Liver (tissue), 9 donors: Measurements from ENCODE around the gene ARHGAP10. TPM values are rescaled to one million over a fixed set of nuclear protein-coding genes. Genes with fewer than 3 reads are reported as not detected.
A peak's percentile ranks its signal among the peaks of the same experiment; 100 is the strongest.

ENCODE experiments used
- DNase-seq: peaks from one replicate; pipeline ENCODE4 v3.0.0-alpha.2; 2017; ENCODE audit warnings: low spot score
- H3K27ac ChIP-seq, 2 donors: one replicate each; pipeline ENCODE4 v1.7.0; 2013; ENCODE audit warnings: inconsistent platforms in 2 of 2, low read length in 2 of 2, control low read depth in 1 of 2, low read depth in 1 of 2, mild to moderate bottlenecking in 1 of 2
- H3K27me3 ChIP-seq, 4 donors: one replicate each; pipeline versions ENCODE4 v1.6.1 to v1.7.0; 2013; ENCODE audit warnings: low read length in 3 of 4, inconsistent platforms in 1 of 4, mild to moderate bottlenecking in 1 of 4, moderate library complexity in 1 of 4; ENCODE audit not compliant: control insufficient read depth in 4 of 4, insufficient read depth in 4 of 4
- H3K36me3 ChIP-seq, 4 donors: one replicate each; pipeline versions ENCODE4 v1.6.1 to v1.7.0; 2013; ENCODE audit warnings: low read length in 3 of 4, mild to moderate bottlenecking in 3 of 4, low read depth in 1 of 4, moderate library complexity in 1 of 4; ENCODE audit not compliant: control insufficient read depth in 4 of 4, insufficient read depth in 3 of 4
- H3K4me1 ChIP-seq, 4 donors: one replicate each; pipeline versions ENCODE4 v1.6.1 to v1.7.0; 2013; ENCODE audit warnings: low read length in 3 of 4, mild to moderate bottlenecking in 3 of 4, moderate library complexity in 1 of 4; ENCODE audit not compliant: control insufficient read depth in 4 of 4, insufficient read depth in 4 of 4
- H3K4me3 ChIP-seq, 3 donors: one replicate each; pipeline versions ENCODE4 v1.6.1 to v1.7.0; 2013; ENCODE audit warnings: low read length in 3 of 3, control low read depth in 1 of 3, low read depth in 1 of 3, mild to moderate bottlenecking in 1 of 3
- H3K9ac ChIP-seq, 2 donors: one replicate each; pipeline ENCODE4 v1.7.0; 2013; ENCODE audit warnings: low read length in 2 of 2, mild to moderate bottlenecking in 2 of 2, moderate library complexity in 2 of 2, control low read depth in 1 of 2, low read depth in 1 of 2
- H3K9me3 ChIP-seq, 4 donors: one replicate each; pipeline versions ENCODE4 v1.6.1 to v1.7.0; 2013; ENCODE audit warnings: low read length in 3 of 4; ENCODE audit not compliant: control insufficient read depth in 4 of 4
- CTCF ChIP-seq: fragments of 150-350 bp; IDR thresholded peaks from 2 replicates; pipeline ENCODE4 v1.5.1; 2017; ENCODE audit warnings: improper control_type of control experiment, low read depth, low read length; ENCODE audit not compliant: missing input control
- EGR1 ChIP-seq, 2 donors: IDR thresholded peaks; 2 replicates each; pipeline ENCODE4 v1.6.1; 2016 to 2018; ENCODE audit warnings: antibody characterized with exemption in 2 of 2, low read depth in 2 of 2
- FOXA1 ChIP-seq: IDR thresholded peaks from 2 replicates; pipeline ENCODE4 v1.6.1; 2016; ENCODE audit warnings: antibody characterized with exemption
- FOXA2 ChIP-seq: IDR thresholded peaks from 2 replicates; pipeline ENCODE4 v1.6.1; 2016; ENCODE audit warnings: antibody characterized with exemption
- GABPA ChIP-seq, 2 donors: IDR thresholded peaks in 1 of 2; conservative IDR thresholded peaks in 1 of 2; 2 replicates each; pipeline ENCODE4 v1.6.1; 2016; ENCODE audit warnings: antibody characterized with exemption in 2 of 2, mild to moderate bottlenecking in 1 of 2, moderate library complexity in 1 of 2
- HNF4A ChIP-seq, 2 donors: conservative IDR thresholded peaks; 2 replicates each; pipeline ENCODE4 v1.6.1; 2016; ENCODE audit warnings: antibody characterized with exemption in 2 of 2, mild to moderate bottlenecking in 2 of 2
- HNF4G ChIP-seq: IDR thresholded peaks from 2 replicates; pipeline ENCODE4 v1.6.1; 2016; ENCODE audit warnings: antibody characterized with exemption
- JUND ChIP-seq, 2 donors: IDR thresholded peaks; 2 replicates each; pipeline ENCODE4 v1.6.1; 2016; ENCODE audit warnings: antibody characterized with exemption in 2 of 2
- NR2F2 ChIP-seq: IDR thresholded peaks from 2 replicates; pipeline ENCODE4 v1.6.1; 2016; ENCODE audit warnings: antibody characterized with exemption
- RAD21 ChIP-seq, 2 donors: IDR thresholded peaks; 2 replicates each; pipeline ENCODE4 v1.6.1; 2016; ENCODE audit warnings: antibody characterized with exemption in 2 of 2, mild to moderate bottlenecking in 2 of 2
- RXRA ChIP-seq, 2 donors: IDR thresholded peaks; 2 replicates each; pipeline ENCODE4 v1.6.1; 2017 to 2018; ENCODE audit warnings: antibody characterized with exemption in 2 of 2, mild to moderate bottlenecking in 1 of 2
- SP1 ChIP-seq: IDR thresholded peaks from 2 replicates; pipeline ENCODE4 v1.6.1; 2018; ENCODE audit warnings: antibody characterized with exemption, mild to moderate bottlenecking
- TAF1 ChIP-seq: conservative IDR thresholded peaks from 2 replicates; pipeline ENCODE4 v1.6.1; 2016; ENCODE audit warnings: antibody characterized with exemption, mild to moderate bottlenecking
- YY1 ChIP-seq: IDR thresholded peaks from 2 replicates; pipeline ENCODE4 v1.6.1; 2016; ENCODE audit warnings: antibody characterized with exemption, mild to moderate bottlenecking
- WGBS: extraction: QIAGEN DNeasy Blood & Tissue Kit; methylation state at CpG from one replicate; pipeline ENCODE4 v1.1.7; 2013; 5-methylcytosine and 5-hydroxymethylcytosine counted together
- polyA plus RNA-seq, 2 donors: library from polyadenylated mRNA; stranded (reverse) in 1 of 2; unstranded in 1 of 2; fragments of 200-250 nt in 1 of 2; fragments of >200 nt in 1 of 2; fragmentation: Nextera tagmentation in 1 of 2; extraction: Ambion mirVana in 1 of 2; gene quantifications; one replicate each; pipeline versions ENCODE4 v1.2.1 to v1.2.3, GENCODE V29; 2013 to 2015
- total RNA-seq, 2 donors: library from RNA; depleted of rRNA; stranded (reverse); fragments of >200 nt; gene quantifications; one replicate each; pipeline ENCODE4 v1.2.3, GENCODE V29; 2014
- TF ChIP-seq, protein P1 (sequence below): IDR thresholded peaks from 2 replicates; pipeline ENCODE4 v1.6.1; 2016; ENCODE audit warnings: antibody characterized with exemption
- TF ChIP-seq, protein P2 (sequence below): IDR thresholded peaks from 2 replicates; pipeline ENCODE4 v1.6.1; 2016; ENCODE audit warnings: antibody characterized with exemption, mild to moderate bottlenecking
- TF ChIP-seq, protein P3 (sequence below): IDR thresholded peaks from 2 replicates; pipeline ENCODE4 v1.6.1; 2016; ENCODE audit warnings: antibody characterized with exemption
- TF ChIP-seq, protein P4 (sequence below): IDR thresholded peaks from 2 replicates; pipeline ENCODE4 v1.6.1; 2016; ENCODE audit warnings: antibody characterized with exemption
- donor health status: healthy.
- donor health status: healthy.
- donor health status: healthy.
- donor health status: healthy.
- donor health status: healthy.

Gene ARHGAP10
- total and polyA plus RNA-seq, 4 donors = 1.5 to 13.0 (median 4.3) TPM

DNA sequence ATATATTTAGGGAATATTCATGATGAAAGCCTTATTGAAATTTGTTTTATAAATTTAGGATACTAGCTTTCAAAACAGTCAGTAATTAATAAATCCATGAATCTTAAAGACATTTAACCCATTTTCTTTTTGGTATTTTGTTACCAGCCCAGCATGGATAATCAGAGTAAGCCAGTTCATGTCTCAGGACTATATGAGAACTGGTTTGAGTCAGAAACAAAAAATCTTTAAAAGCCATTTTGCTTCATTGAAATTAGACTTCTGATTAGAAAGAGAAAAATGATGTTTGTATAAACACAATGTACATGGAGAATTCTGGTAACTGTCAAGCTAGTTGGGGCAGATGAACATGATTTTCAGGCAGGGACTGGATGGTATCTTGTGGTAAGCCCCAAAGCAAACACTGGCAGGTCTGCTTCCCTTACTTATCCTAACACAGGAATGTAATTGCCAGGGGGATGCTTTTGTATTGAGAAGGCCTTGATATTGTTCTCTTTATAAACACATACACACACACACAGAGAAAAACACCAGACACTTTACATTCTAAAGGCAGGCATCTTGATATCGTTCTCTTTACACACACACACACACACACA lies 9.4 kb downstream of the ARHGAP10 start (continued):
- TF ChIP-seq, protein P1, sequence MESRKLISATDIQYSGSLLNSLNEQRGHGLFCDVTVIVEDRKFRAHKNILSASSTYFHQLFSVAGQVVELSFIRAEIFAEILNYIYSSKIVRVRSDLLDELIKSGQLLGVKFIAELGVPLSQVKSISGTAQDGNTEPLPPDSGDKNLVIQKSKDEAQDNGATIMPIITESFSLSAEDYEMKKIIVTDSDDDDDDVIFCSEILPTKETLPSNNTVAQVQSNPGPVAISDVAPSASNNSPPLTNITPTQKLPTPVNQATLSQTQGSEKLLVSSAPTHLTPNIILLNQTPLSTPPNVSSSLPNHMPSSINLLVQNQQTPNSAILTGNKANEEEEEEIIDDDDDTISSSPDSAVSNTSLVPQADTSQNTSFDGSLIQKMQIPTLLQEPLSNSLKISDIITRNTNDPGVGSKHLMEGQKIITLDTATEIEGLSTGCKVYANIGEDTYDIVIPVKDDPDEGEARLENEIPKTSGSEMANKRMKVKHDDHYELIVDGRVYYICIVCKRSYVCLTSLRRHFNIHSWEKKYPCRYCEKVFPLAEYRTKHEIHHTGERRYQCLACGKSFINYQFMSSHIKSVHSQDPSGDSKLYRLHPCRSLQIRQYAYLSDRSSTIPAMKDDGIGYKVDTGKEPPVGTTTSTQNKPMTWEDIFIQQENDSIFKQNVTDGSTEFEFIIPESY = no peak
- TF ChIP-seq GABPA (IDR thresholded peaks at IDR 0.05 in 1 of 2, conservative IDR thresholded peaks at IDR 0.05 in 1 of 2) (no peak), HNF4A (conservative IDR thresholded peaks at IDR 0.05) (no peak)

- no peaks in the 10 kb centered on the region for H3K4me1 ChIP-seq
- no peaks in the 10 kb centered on the region for H3K36me3 ChIP-seq
- H3K9me3 ChIP-seq = no peaks in the 10 kb centered on the region
- no peak overlapping the region for H3K4me3 ChIP-seq
- WGBS = 64% methylated on average over 5 of the region's 5 CpGs
- DNase-seq = no peak
- no peaks in the 10 kb centered on the region for H3K27me3 ChIP-seq
- no peak overlapping the region for H3K27ac ChIP-seq
- TF ChIP-seq RAD21 (IDR thresholded peaks at IDR 0.05) = no peak
- TF ChIP-seq HNF4A (conservative IDR thresholded peaks at IDR 0.05) = peak; percentile 18 to 28
- H3K9ac ChIP-seq = no peak overlapping the region
Observed at GRCh38 chr4:147747787-147748454, 16.0 kb downstream of the ARHGAP10 start.

GRCh38 chr4:147749811-147750321 lies 18.0 kb downstream of the ARHGAP10 start:
- no peak overlapping the region for H3K4me3 ChIP-seq
- H3K4me1 ChIP-seq = no peaks in the 10 kb centered on the region
- no peaks in the 10 kb centered on the region for H3K36me3 ChIP-seq
- 45% methylated on average over 3 of the region's 3 CpGs for WGBS
- TF ChIP-seq EGR1 (IDR thresholded peaks at IDR 0.05; ENCODE audit: low read depth in 2 of 2) = no peak
- no peak for TF ChIP-seq YY1
- TF ChIP-seq HNF4G = no peak
- no peak for TF ChIP-seq SP1
- TF ChIP-seq GABPA (IDR thresholded peaks at IDR 0.05 in 1 of 2, conservative IDR thresholded peaks at IDR 0.05 in 1 of 2) = no peak
- no peak for TF ChIP-seq JUND (IDR thresholded peaks at IDR 0.05)
- no peak for TF ChIP-seq FOXA1
- no peak for TF ChIP-seq NR2F2
- no peak for TF ChIP-seq RXRA (IDR thresholded peaks at IDR 0.05)
- no peak for TF ChIP-seq HNF4A (conservative IDR thresholded peaks at IDR 0.05)
- no peak for TF ChIP-seq TAF1
- H3K9ac ChIP-seq = no peak overlapping the region
- H3K27me3 ChIP-seq = no peaks in the 10 kb centered on the region
- DNase-seq = no peak
- H3K27ac ChIP-seq = no peak overlapping the region
- no peaks in the 10 kb centered on the region for H3K9me3 ChIP-seq

- H3K9ac ChIP-seq = no peak overlapping the region
- H3K4me3 ChIP-seq = no peak overlapping the region
- no peaks in the 10 kb centered on the region for H3K27me3 ChIP-seq
- no peaks in the 10 kb centered on the region for H3K4me1 ChIP-seq
- no peak for DNase-seq
- H3K27ac ChIP-seq = no peak overlapping the region
- no peaks in the 10 kb centered on the region for H3K9me3 ChIP-seq
- 84% methylated on average over 4 of the region's 4 CpGs for WGBS
- no peaks in the 10 kb centered on the region for H3K36me3 ChIP-seq
- no peak for TF ChIP-seq HNF4G
- no peak for TF ChIP-seq FOXA1
- no peak for TF ChIP-seq NR2F2
- no peak for TF ChIP-seq FOXA2
- TF ChIP-seq TAF1 = no peak
- no peak for TF ChIP-seq CTCF
- TF ChIP-seq RXRA (IDR thresholded peaks at IDR 0.05) = no peak
- TF ChIP-seq, protein P2, sequence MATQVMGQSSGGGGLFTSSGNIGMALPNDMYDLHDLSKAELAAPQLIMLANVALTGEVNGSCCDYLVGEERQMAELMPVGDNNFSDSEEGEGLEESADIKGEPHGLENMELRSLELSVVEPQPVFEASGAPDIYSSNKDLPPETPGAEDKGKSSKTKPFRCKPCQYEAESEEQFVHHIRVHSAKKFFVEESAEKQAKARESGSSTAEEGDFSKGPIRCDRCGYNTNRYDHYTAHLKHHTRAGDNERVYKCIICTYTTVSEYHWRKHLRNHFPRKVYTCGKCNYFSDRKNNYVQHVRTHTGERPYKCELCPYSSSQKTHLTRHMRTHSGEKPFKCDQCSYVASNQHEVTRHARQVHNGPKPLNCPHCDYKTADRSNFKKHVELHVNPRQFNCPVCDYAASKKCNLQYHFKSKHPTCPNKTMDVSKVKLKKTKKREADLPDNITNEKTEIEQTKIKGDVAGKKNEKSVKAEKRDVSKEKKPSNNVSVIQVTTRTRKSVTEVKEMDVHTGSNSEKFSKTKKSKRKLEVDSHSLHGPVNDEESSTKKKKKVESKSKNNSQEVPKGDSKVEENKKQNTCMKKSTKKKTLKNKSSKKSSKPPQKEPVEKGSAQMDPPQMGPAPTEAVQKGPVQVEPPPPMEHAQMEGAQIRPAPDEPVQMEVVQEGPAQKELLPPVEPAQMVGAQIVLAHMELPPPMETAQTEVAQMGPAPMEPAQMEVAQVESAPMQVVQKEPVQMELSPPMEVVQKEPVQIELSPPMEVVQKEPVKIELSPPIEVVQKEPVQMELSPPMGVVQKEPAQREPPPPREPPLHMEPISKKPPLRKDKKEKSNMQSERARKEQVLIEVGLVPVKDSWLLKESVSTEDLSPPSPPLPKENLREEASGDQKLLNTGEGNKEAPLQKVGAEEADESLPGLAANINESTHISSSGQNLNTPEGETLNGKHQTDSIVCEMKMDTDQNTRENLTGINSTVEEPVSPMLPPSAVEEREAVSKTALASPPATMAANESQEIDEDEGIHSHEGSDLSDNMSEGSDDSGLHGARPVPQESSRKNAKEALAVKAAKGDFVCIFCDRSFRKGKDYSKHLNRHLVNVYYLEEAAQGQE = no peak
- TF ChIP-seq, protein P3, sequence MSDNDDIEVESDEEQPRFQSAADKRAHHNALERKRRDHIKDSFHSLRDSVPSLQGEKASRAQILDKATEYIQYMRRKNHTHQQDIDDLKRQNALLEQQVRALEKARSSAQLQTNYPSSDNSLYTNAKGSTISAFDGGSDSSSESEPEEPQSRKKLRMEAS = no peak
- TF ChIP-seq, protein P4, sequence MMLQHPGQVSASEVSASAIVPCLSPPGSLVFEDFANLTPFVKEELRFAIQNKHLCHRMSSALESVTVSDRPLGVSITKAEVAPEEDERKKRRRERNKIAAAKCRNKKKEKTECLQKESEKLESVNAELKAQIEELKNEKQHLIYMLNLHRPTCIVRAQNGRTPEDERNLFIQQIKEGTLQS = no peak
- TF ChIP-seq EGR1 (IDR thresholded peaks at IDR 0.05; ENCODE audit: low read depth in 2 of 2) = no peak
Observed at GRCh38 chr4:147753047-147753446, 21.2 kb downstream of the ARHGAP10 start.
